ENCODE measurements around the gene PIM2. TPM values are rescaled to one million over a fixed set of nuclear protein-coding genes. Genes with fewer than 3 reads are reported as not detected.
A peak's percentile ranks its signal among the peaks of the same experiment; 100 is the strongest.

The PIM2 gene
- total and polyA plus RNA-seq, 9 of the 15 experiments (the other 6 are each of a cell fraction or from before 2014, with no cell fraction given): 67.6 to 191 (median 108) TPM

GRCh38 chrX:48918643-48919340, at the start of gene PIM2 (continued):
- TF ChIP-seq PHB2 (IDR thresholded peaks at IDR 0.05; ENCODE audit: low read depth) (no peak), ZBTB7A (IDR thresholded peaks at IDR 0.05; ENCODE audit: borderline replicate concordance, control insufficient read depth, low read depth, low read length) (0 out of 2 replicates have a peak, but pooled peaks have one; percentile 39), TOE1 (IDR thresholded peaks at IDR 0.05; ENCODE audit: borderline replicate concordance) (no peak), TOE1 (CRISPR knock-in tag; IDR thresholded peaks at IDR 0.05; ENCODE audit: borderline replicate concordance, low read depth) (no peak), CBX2 (IDR thresholded peaks at IDR 0.05; ENCODE audit: insufficient read depth, low read length, poor library complexity, severe bottlenecking) (no peak), MTA2 (IDR thresholded peaks at IDR 0.05; ENCODE audit: low read depth) (no peak), TSC22D4 (tag; IDR thresholded peaks at IDR 0.05) (no peak), KAT8 (IDR thresholded peaks at IDR 0.05; ENCODE audit: low read depth) (no peak), IRF9 (tag; IDR thresholded peaks at IDR 0.05) (no peak), POLR2A (conservative IDR thresholded peaks at IDR 0.05) (peak; percentile 93), CEBPZ (IDR thresholded peaks at IDR 0.05; ENCODE audit: borderline replicate concordance, low read depth, low read length) (no peak), SAP30 (IDR thresholded peaks at IDR 0.05; ENCODE audit: borderline replicate concordance, insufficient read depth, low read depth, low read length, poor library complexity, severe bottlenecking) (peak; percentile 36), RBM15 (IDR thresholded peaks at IDR 0.05; ENCODE audit: insufficient read depth, low read length) (no peak), TAF15 (IDR thresholded peaks at IDR 0.05; ENCODE audit: low read depth, low read length) (no peak), ZNF398 (CRISPR knock-in tag; IDR thresholded peaks at IDR 0.05) (no peak), THRA (IDR thresholded peaks at IDR 0.05) (no peak), TCF3 (CRISPR knock-in tag; IDR thresholded peaks at IDR 0.05) (no peak; the same call in 1 of the 2 replicates), ZNF253 (CRISPR knock-in tag; conservative IDR thresholded peaks at IDR 0.05) (no peak)

All from K562 (cell line).